ENCODE results near the gene MRPL39. TPM values are rescaled to one million over a fixed set of nuclear protein-coding genes. Genes with fewer than 3 reads are reported as not detected.

Gene MRPL39
- total RNA-seq, 1 donor from 2014 or later = 18.1 TPM

DNA sequence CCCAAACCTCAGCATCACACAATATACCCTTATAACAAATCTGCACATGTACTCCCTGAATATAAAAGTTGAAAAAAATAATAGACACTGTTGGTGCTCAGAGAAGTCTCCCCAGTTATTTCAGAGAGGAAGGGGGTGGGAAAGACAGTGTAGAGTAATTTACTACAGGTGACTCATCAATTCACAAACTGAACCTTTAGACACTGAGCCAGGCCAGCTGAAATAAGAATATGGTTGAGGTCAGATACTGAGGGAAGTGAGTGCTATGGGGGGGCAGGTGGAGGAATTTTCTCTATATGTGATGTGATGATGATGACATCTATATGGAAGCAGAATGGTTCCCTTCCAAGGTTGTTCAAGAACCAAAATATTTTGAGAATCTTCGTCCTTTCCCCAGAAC is 50.1 kb downstream of the MRPL39 start:
- DNase-seq (ENCODE audit: low spot score) = no peak
- no peak for ATAC-seq
- intact Hi-C loops (cut with DNase I) = no loop called here

DNA sequence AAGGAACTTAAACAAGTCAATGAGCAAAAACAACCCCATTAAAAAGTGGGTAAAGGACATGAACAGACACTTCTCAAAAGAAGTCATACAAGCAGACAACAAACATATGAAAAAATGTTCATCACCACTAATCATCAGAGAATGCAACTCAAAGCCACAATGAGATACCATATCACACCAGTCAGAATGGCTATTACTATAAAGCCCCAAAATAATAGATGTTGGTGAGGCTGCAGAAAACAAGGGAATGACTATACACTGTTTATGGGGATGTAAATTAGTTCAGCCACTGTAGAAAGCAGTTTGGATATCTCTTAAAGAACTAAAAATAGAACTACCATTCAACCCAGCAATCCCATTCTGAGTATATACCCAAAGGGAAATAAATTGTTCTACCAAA is 51.2 kb downstream of the MRPL39 start:
- ATAC-seq (no peak), DNase-seq (ENCODE audit: low spot score) (no peak)
- intact Hi-C loops (cut with DNase I) = no loop called here

DNA sequence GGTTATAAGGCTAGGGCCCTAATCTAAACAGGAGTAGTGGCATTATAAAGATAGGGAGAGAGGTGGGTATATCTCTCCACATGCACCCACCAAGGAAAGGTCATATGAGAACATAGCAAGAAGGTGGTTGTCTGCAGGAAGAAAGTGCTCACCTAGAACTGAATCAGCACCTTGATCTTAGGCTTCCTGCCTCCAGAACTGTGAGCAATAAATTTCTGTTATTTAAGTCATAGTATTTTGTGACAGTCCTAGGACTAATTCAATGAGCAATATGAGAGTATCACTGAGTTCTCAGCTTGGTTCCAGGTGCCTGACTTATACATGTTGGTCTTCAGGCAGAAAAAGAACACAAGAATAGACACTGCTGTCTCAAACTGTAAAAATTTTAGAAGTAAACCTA is 51.8 kb downstream of the MRPL39 start:
- intact Hi-C loops (cut with DNase I) = no loop called here
- DNase-seq (ENCODE audit: low spot score) = no peak
- ATAC-seq = no peak

DNA sequence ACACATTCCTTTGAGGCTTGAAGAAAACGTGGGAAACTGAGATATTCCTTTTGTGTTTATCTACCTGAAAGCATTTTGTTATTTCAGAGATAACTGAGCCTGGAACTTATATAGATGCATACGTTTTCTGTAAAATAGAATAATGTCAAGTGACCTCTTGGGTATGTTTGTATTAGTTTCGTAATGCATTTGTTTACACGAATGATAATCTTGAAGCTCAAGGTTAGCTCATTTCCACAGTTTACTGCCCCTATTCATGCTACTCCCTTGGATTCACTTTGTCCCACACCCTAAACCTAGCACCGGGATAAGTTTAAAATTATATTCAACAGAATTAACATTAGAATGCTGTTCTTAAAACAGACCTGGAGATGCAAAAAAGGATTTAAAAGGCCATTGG is 54.4 kb downstream of the MRPL39 start:
- intact Hi-C loops (cut with DNase I) = no loop called here
- no peak for ATAC-seq
- no peak for DNase-seq (ENCODE audit: low spot score)

DNA sequence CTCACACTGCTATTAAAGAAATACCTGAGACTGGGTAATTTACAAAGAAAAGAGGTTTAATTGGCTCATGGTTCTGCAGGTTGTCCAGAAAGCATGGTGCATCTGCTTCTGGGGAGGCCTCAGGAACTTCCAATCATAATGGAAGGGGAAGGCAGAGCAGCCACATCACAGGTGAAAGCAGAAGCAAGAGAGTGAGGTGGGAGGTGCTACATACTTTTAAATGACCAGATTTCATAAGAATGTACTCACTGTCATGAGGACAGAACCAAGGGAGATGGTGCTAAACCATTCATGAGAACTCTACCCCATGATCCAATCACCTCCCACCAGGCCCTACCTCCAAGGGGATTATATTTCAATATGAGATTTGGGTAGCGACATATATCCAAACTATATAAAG is 55.7 kb downstream of the MRPL39 start:
- no peak for ATAC-seq
- DNase-seq (ENCODE audit: low spot score) = no peak
- intact Hi-C loops (cut with DNase I) = no loop called here

DNA sequence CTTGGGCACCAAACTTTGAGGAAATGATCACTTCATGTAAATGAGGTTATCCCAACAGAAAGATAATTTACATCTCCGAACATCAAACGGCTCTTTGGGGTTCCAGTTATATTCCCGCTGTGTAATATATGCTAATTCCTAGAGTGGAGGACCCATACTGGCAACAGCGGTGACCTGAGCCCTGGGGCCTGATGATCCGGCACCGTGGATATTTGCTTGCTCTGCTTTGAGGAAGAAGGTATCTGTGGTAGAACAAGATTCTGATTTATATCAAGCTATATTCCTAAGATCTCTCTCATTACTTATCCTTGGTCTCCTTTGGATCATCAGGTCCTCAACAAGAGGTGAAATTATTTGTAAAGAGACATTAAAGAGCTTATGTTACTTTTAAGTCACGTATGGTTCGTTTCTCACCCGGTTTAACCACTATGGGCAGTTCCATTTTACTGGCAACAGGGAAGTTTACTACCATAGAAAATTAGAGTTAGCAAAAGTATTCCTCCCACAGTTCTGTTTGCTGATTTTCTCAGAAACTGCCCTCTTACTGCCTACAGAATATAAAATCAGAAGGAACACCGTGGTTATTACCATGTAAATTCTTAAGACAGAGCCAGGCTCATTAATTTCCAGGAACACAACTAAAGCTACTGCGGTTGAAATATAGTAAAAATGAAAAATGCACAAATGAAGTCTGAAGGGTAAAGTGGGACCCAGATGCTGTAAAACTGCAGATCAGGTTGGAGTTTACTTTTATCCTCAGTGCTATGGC is 56.7 kb downstream of the MRPL39 start:
- DNase-seq (ENCODE audit: low spot score) = no peak
- no peak for ATAC-seq
- intact Hi-C loops (cut with DNase I) = no loop called here

DNA sequence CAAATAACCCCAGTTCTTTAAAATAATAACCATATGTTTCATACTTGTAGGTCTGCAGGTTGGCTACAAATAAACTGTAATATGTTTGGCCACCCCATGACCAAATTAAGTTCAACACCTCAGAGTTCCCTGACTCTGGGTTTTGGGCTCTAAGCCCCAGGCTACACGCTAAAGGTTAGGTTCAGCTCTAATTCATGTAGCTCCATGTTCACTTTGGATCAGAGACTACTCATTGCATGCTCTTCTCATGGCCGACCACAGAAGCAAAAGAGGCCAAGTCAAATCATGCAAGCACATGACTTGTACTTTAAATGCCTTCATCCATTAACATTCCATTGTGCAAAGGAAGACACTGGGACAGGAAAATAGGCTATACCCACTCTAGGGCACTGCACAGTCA is 66.2 kb downstream of the MRPL39 start:
- ATAC-seq = no peak
- intact Hi-C loops (cut with DNase I) = no loop called here
- no peak for DNase-seq (ENCODE audit: low spot score)

DNA sequence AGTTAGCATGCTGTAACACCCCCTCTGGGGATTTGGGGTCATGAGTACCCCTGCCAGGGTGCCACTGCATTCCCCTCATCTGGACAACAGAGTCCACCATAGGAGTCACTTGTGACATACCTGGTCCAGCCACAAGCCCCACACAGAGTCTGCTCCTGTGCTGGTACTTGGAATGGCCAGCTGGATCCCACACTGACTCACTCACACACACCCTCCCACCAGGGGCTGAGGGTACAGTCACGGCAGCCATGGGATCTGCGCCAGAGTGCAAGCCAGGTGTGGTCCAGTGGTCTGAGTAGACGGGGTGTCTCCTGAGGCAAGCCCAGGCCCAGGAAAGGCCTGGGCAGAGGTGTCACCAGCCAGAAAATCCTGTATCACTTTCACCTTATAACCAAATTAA is 67.7 kb downstream of the MRPL39 start:
- ATAC-seq = no peak
- intact Hi-C loops (cut with DNase I) = no loop called here
- no peak for DNase-seq (ENCODE audit: low spot score)

DNA sequence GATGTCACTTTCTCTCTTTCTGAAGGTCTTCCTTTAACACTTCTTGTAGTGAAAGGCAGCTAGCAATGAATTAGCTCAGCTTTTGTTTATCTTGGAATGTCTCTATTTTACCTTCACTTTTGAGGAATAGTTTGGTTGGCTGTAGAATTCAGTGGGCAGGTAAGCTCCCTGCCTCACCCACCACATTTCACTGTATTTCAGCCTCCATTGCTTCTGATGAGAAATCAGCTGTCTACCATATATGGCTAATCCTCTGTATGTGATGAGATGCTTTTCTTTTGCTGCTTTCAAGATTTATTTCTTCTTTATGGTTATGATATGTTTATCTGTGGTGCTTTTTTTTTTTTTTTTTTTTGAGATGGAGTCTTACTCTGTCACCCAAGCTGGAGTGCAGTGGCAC is 70.1 kb downstream of the MRPL39 start:
- DNase-seq (ENCODE audit: low spot score) (no peak), ATAC-seq (no peak)
- intact Hi-C loops (cut with DNase I) = no loop called here

DNA sequence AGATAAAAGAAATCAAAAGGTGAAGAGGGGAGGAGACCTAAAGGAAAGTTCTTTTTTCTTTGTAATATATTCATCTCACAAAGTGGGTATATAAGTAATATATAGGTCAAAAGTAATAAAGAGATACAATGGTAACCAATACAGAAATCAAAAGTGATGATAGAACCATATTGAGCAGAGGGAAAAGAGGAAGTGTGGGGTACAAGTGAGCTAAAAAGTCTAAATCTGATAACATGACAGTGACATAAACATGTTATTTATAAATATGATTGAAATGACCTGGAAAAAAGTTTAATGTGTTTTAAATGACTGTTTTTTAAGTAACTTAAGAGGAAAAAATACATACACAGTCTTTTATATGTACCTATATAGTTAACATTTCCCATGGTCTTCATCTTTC is 70.5 kb downstream of the MRPL39 start:
- no peak for ATAC-seq
- intact Hi-C loops (cut with DNase I) = no loop called here
- DNase-seq (ENCODE audit: low spot score) = no peak

DNA sequence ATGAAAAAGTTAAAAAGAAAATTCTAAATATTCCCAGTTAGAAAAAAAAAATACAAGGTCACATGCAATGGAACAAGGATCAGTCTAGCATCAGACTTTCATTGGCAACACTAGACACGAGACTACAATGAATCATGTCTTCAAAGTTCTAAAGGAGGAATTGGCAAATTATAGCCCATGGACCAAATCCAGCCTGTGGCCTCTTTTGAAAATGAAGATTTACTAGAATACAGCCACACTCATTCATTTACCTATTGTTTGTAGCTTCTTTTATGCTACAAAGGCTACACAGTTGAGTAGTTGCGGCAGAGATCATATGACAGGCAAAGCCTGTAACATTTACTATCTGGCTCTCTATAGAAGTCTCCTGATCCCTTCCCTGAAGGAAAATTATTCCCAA is 71.4 kb downstream of the MRPL39 start:
- ATAC-seq = no peak
- intact Hi-C loops (cut with DNase I) = no loop called here
- no peak for DNase-seq (ENCODE audit: low spot score)

Other genes starting within 250 kb of the MRPL39 start
- 78.1 TPM for gene JAM2, start 31.8 kb upstream of the MRPL39 start, total RNA-seq
- gene ATP5PF, start 127.4 kb upstream of the MRPL39 start, total RNA-seq = 83.6 TPM
- 32.7 TPM for gene GABPA, start 127.5 kb upstream of the MRPL39 start, total RNA-seq

Measured in sciatic nerve (tissue), 2 donors.